A549 (cell line): Measurements from ENCODE around the gene PMAIP1.

Experiments
- BHLHE40 ChIP-seq: IDR thresholded peaks from 2 replicates; pipeline ENCODE4 v1.6.1; 2012; ENCODE audit warnings: low read depth, low read length, inconsistent platforms
- CTCF ChIP-seq: fragments of >200 bp; sonication (Bioruptor Twin); formaldehyde crosslinking; IDR thresholded peaks from 3 replicates; pipeline ENCODE4 v1.5.1; 2016
- EHMT2 ChIP-seq: fragments of 200-600 bp; sonication (generic); IDR thresholded peaks from 2 replicates; pipeline ENCODE4 v1.6.1; 2016; ENCODE audit warnings: antibody characterized with exemption, low read depth, mild to moderate bottlenecking, moderate library complexity
- EP300 ChIP-seq, 2 experiments: fragments of >200 bp; sonication (Bioruptor Twin); formaldehyde crosslinking; IDR thresholded peaks; 2 replicates in 1 of 2; 3 replicates in 1 of 2; pipeline ENCODE4 v1.6.1; 2016 to 2017
- ESRRA ChIP-seq: fragments of 150-350 bp; IDR thresholded peaks from 2 replicates; pipeline ENCODE4 v1.6.1; 2014; ENCODE audit warnings: mild to moderate bottlenecking, low read length, borderline replicate concordance
- HDAC2 ChIP-seq: fragments of 200-600 bp; sonication (generic); IDR thresholded peaks from 2 replicates; pipeline ENCODE4 v1.6.1; 2016
- MAX ChIP-seq: IDR thresholded peaks from 2 replicates; pipeline ENCODE4 v1.6.1; 2012
- NPAS2 ChIP-seq: fragments of 250-450 bp; sonication (Bioruptor Pico); IDR thresholded peaks from 2 replicates; pipeline ENCODE4 v1.8.0; 2022; ENCODE audit warnings: mild to moderate bottlenecking, moderate library complexity, borderline replicate concordance
- USF2 ChIP-seq: fragments of 450-650 bp; IDR thresholded peaks from 2 replicates; pipeline ENCODE4 v1.6.1; 2014; ENCODE audit warnings: antibody characterized with exemption

GRCh38 chr18:59851784-59852399, 47.9 kb upstream of the PMAIP1 start:
- TF ChIP-seq MAX: no peak
- no peak for TF ChIP-seq CTCF
- TF ChIP-seq BHLHE40: no peak
- TF ChIP-seq NPAS2 (CRISPR knock-in tag): no peak
- no peak for TF ChIP-seq USF2
- no peak for TF ChIP-seq EHMT2
- TF ChIP-seq EP300 (IDR thresholded peaks at IDR 0.05): no peak
- no peak for TF ChIP-seq HDAC2
- no peak for TF ChIP-seq ESRRA
